DOHH2 (cell line): ENCODE results near the gene SHISA8.

Experiments
- EZH2phosphoT487 ChIP-seq: fragments of 200-600 bp; sonication (generic); IDR thresholded peaks from 2 replicates; pipeline ENCODE4 v1.6.1; 2017; ENCODE audit warnings: borderline replicate concordance, mild to moderate bottlenecking, antibody characterized with exemption, low read length, moderate library complexity, mixed read lengths
- TF ChIP-seq, protein P1 (sequence below): fragments of 200-600 bp; sonication (generic); IDR thresholded peaks from one replicate; pipeline ENCODE4 v1.5.1; 2014; ENCODE audit warnings: antibody characterized with exemption, mild to moderate bottlenecking, low read depth, low read length; ENCODE audit not compliant: poor library complexity, severe bottlenecking

DNA sequence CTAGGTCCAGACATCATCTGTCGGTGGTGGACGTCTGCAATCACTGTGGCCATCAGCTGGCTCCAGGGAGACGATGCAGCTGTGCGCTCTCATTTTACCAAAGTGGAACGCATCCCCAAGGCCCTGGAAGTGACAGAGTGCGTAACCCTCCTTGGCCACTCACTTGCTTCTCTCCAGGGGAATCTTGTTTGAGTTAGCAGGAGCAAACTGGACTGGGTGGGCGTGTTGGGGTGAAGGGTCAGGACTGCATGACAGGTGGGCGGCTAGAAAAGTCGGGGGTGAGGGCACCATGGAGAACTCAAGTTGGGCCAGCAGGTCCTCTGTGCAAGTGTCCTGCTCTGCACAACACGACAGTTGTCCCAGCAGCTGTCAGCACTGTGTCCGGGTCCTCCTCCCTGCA lies 16.2 kb downstream of the SHISA8 start:
- TF ChIP-seq, protein P1, sequence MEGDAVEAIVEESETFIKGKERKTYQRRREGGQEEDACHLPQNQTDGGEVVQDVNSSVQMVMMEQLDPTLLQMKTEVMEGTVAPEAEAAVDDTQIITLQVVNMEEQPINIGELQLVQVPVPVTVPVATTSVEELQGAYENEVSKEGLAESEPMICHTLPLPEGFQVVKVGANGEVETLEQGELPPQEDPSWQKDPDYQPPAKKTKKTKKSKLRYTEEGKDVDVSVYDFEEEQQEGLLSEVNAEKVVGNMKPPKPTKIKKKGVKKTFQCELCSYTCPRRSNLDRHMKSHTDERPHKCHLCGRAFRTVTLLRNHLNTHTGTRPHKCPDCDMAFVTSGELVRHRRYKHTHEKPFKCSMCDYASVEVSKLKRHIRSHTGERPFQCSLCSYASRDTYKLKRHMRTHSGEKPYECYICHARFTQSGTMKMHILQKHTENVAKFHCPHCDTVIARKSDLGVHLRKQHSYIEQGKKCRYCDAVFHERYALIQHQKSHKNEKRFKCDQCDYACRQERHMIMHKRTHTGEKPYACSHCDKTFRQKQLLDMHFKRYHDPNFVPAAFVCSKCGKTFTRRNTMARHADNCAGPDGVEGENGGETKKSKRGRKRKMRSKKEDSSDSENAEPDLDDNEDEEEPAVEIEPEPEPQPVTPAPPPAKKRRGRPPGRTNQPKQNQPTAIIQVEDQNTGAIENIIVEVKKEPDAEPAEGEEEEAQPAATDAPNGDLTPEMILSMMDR: no peak
- TF ChIP-seq EZH2phosphoT487: no peak
